Aorta (tissue), 5 donors: Measurements from ENCODE around the gene RMC1. TPM values are rescaled to one million over a fixed set of nuclear protein-coding genes. Genes with fewer than 3 reads are reported as not detected.
"Not testable (repeated sequence)": the region's sequence is repeated elsewhere in the genome, so short reads cannot be mapped to it uniquely, and the experiment has no call there.

Experiments used
- ATAC-seq: fragments of 200-7000 bp; cut with Tn5 transposase; one replicate; pipeline ENCODE4 v1.9.1; 2022; ENCODE audit warnings: moderate library complexity; ENCODE audit not compliant: low FRiP score
- DNase-seq, 2 donors: peaks; one replicate each; pipeline ENCODE4 v3.0.0-alpha.2; 2020
- H3K27ac ChIP-seq, 2 donors: one replicate each; pipeline ENCODE4 v1.5.1; 2013; ENCODE audit warnings: low read length in 2 of 2, mild to moderate bottlenecking in 2 of 2, moderate library complexity in 2 of 2, control low read depth in 1 of 2, inconsistent platforms in 1 of 2, low read depth in 1 of 2
- H3K27me3 ChIP-seq, 2 donors: one replicate each; pipeline ENCODE4 v1.6.1; 2013; ENCODE audit warnings: control low read depth in 1 of 2, low read length in 1 of 2, mild to moderate bottlenecking in 1 of 2, moderate library complexity in 1 of 2; ENCODE audit not compliant: insufficient read depth in 2 of 2, control insufficient read depth in 1 of 2
- H3K36me3 ChIP-seq, 2 donors: one replicate each; pipeline ENCODE4 v1.6.1; 2013; ENCODE audit warnings: control low read depth in 1 of 2, low read length in 1 of 2, mild to moderate bottlenecking in 1 of 2; ENCODE audit not compliant: insufficient read depth in 2 of 2, control insufficient read depth in 1 of 2
- H3K4me1 ChIP-seq, 2 donors: one replicate each; pipeline ENCODE4 v1.6.1; 2013; ENCODE audit warnings: low read length in 2 of 2, control low read depth in 1 of 2, mild to moderate bottlenecking in 1 of 2, moderate library complexity in 1 of 2; ENCODE audit not compliant: insufficient read depth in 2 of 2, control insufficient read depth in 1 of 2
- H3K4me3 ChIP-seq, 2 donors: one replicate each; pipeline ENCODE4 v1.5.1; 2013; ENCODE audit warnings: low read length in 2 of 2, control low read depth in 1 of 2, mild to moderate bottlenecking in 1 of 2
- H3K9me3 ChIP-seq: one replicate; pipeline ENCODE4 v1.6.1; 2013; ENCODE audit warnings: mild to moderate bottlenecking, low read length; ENCODE audit not compliant: control insufficient read depth
- WGBS, 2 donors: extraction: QIAGEN DNeasy Blood & Tissue Kit; methylation state at CpG; one replicate each; pipeline ENCODE4 v1.1.7; 2013; 5-methylcytosine and 5-hydroxymethylcytosine counted together
- intact Hi-C, 2 donors: fragments of 100-400 bp; cut with DNase I; formaldehyde crosslinking; loops; one replicate each; pipeline versions ENCODE4 v1.14.2 to v1.15.0; 2022
- polyA plus RNA-seq, 2 donors: library from polyadenylated mRNA; stranded (reverse); fragments of 200-250 nt; gene quantifications; one replicate each; pipeline ENCODE4 v1.2.3, GENCODE V29; 2013
- total RNA-seq, 2 donors: library from RNA; stranded (reverse); fragmentation: NEBNext Ultra II Directional; extraction: Animal tissue kit (Norgen Biotek cat#: 25700); gene quantifications; one replicate each; pipeline ENCODE4 v1.2.1, GENCODE V29; 2021
- donor health status: healthy with polysubstance abuse.
- donor health status: Bipolar disorder and iron deficiency.
- donor health status: DM: no; HTN: no; CAD: no.
- donor health status: DM: no; HTN: no; CAD: no.
- donor health status: DM: yes; HTN: yes; CAD: no.

The RMC1 gene
- total and polyA plus RNA-seq, 4 donors = 20.2 to 42.1 (median 28.2) TPM

DNA sequence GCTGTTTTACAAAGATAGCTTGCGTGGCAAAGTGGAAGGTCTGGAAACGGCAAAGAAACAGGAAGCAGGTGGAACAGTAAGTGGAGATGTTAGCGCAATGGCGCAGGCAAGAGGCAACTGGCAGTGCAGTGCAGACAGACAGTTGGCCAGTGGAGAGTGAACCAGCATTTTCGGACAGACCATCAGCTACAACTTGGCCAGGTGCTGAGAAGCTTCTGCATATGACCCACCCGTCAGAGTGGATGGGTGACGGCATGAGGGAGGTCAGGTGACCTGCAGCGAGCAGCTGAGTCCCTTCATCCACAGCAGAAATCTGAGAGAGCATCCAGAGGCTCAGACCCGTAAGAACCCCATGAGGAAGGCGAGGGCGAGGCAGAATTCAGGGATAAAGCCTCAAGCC, 49.2 kb downstream of the RMC1 start:
- Histone ChIP-seq H3K27ac (no peak overlapping the region), H3K36me3 (peaks cover 7 to 16% of the 10 kb centered on the region in 2 donors), H3K9me3 (no peaks in the 10 kb centered on the region), H3K4me3 (no peak overlapping the region), H3K27me3 (no peaks in the 10 kb centered on the region), H3K4me1 (no peaks in the 10 kb centered on the region)
- intact Hi-C loops = no loop called here
- ATAC-seq = no peak
- no peak for DNase-seq
- 86 to 89% methylated on average over 11 of the region's 11 CpGs for WGBS, 2 donors

DNA sequence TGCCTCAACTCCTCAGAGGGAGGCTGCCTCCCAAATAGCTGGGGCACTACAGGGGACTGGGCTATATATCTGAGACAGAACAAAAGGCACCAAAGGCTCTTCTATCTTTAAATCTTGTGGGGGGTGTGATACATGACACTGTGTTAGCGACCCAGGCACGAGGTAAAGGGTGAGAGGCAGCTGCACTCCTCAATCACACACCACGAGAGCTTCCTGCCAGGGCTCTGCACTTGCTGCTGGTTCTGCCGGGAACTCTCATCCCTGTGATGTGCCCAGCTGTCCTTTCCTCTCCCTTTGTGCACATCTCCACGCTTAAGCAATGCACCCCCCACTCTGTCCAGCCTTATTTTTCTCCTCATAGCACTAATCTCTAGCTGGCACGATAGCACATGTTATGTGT, 50.6 kb downstream of the RMC1 start:
- Histone ChIP-seq H3K27ac (no peak overlapping the region), H3K4me1 (no peaks in the 10 kb centered on the region), H3K9me3 (no peaks in the 10 kb centered on the region), H3K4me3 (no peak overlapping the region), H3K36me3 (peaks cover 3 to 14% of the 10 kb centered on the region in 2 donors), H3K27me3 (no peaks in the 10 kb centered on the region)
- intact Hi-C loops = no loop called here
- DNase-seq (no peak), ATAC-seq (no peak)
- WGBS, 2 donors = 71 to 77% methylated on average over 6 of the region's 6 CpGs

DNA sequence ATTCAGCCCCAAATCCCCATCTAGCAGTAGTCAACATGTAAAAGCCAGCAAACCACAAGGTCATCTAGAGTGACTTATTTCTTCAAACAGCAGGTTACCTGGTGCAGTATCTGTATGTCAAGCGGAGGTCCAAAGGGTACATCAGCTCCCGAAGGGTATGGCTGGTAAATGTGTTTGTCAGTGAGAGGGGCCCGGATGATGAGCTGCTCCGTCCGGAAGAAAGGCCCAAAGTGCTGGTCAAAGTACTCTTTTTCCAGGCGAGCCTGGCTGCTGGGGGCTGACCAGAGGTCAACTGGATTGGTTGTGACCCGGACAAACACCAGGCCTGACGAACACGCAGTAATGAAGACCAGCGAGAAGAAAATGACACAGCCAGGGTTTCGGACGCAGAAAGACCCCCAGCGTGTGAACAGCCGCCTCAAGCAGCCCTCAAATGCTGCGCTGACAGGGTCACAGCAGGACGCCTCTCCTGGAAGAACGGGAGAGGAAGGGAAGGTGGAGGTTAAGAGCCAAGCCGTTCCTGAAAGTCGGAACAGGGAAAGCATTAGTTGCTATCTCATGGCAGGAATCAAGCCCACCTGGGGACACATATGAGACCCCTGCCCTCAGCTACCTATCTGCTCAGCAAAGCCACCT, 53.0 kb downstream of the RMC1 start:
- Histone ChIP-seq H3K4me1 (no peaks in the 10 kb centered on the region), H3K27me3 (no peaks in the 10 kb centered on the region), H3K27ac (no peak overlapping the region), H3K4me3 (no peak overlapping the region), H3K36me3 (peaks cover 4 to 21% of the 10 kb centered on the region in 2 donors), H3K9me3 (no peaks in the 10 kb centered on the region)
- intact Hi-C loops = no loop called here
- WGBS, 2 donors = 91 to 93% methylated on average over 19 of the region's 19 CpGs
- no peak for DNase-seq
- ATAC-seq = no peak

DNA sequence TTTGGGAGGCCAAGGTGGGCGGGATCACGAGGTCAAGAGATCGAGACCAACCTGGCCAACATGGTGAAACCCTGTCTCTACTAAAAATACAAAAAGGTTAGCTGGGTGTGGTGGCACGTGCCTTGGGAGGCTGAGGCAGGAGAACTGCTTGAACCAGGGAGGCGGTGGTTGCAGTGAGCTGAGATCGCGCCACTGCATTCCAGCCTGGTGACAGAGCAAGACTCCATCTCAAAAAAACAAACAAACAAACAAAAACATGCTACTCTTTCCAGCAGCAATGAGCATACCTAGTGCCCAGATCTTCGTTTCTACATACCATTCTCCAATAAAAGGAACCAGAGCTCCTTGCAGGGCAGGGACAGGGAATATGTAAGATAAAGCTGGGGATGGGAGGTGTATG, 54.2 kb downstream of the RMC1 start:
- H3K27me3 ChIP-seq, H3K4me1 ChIP-seq, H3K4me3 ChIP-seq, ATAC-seq, DNase-seq, intact Hi-C loops, H3K9me3 ChIP-seq, H3K27ac ChIP-seq: not testable (repeated sequence)
- 93 to 96% methylated on average over 8 of the region's 8 CpGs for WGBS, 2 donors
- H3K36me3 ChIP-seq = peaks cover 10 to 21% of the 10 kb centered on the region in 2 donors

DNA sequence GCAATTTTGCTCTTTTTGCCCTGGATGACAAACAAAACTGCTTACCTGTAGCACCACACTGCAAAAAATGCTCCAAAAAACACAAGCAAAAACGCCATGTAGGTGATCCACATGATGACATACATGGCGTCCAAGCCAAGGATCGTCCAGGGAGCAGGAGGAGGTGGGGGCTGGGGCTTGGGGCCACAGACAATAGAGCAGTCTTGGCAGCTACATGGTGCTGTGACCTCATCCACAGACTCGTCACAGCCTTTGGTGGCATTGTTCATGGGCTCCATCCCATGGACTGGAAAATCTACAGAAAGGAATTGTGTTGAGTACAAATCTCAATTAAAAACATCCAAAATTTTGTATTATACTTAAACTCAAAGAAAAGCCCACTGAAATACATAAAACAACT, 56.9 kb downstream of the RMC1 start:
- ATAC-seq = no peak
- intact Hi-C loops = no loop called here
- WGBS, 2 donors = 73 to 77% methylated on average over 4 of the region's 4 CpGs

DNA sequence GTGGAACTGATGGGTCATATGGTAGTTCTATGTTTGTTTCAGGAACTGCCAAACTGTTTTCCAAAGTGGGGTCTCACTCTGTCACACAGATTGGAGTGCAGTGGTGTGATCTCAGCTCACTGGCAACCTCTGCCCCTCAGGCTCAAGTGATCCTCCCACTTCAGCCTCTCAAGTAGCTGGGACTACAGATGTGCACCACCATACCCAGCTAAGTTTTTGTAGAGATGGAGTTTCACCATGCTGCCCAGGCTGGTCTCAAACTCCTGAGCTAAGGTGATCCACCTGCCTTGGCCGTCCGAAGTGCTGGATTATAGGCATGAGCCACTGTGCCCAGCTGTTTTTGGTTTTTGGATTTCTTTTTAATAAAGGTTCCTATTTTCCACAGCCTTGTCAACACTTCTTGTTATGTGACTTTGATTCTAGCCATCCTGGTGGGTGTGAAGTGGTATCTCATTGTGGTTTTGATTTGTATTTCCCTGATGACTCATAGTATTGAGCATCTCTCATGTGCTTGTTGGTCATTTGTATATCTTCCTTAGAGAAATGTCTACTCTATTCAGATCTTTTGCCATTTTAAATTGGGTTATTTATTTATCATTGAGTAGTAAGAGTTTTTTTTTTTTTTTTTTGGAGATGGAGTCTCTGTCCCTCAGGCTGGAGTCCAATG, 60.2 kb downstream of the RMC1 start:
- intact Hi-C loops = no loop called here
- H3K27ac ChIP-seq = no peak overlapping the region
- DNase-seq (no peak), ATAC-seq (no peak)
- WGBS, 2 donors = 97% methylated on average over 2 of the region's 2 CpGs
- no peaks in the 10 kb centered on the region for H3K27me3 ChIP-seq
- H3K9me3 ChIP-seq = no peaks in the 10 kb centered on the region
- no peaks in the 10 kb centered on the region for H3K4me1 ChIP-seq
- peaks cover 8 to 12% of the 10 kb centered on the region in 2 donors for H3K36me3 ChIP-seq
- no peak overlapping the region for H3K4me3 ChIP-seq

More for the DNA sequence above, 56.9 kb downstream of the RMC1 start:
- Histone ChIP-seq H3K4me1 (no peaks in the 10 kb centered on the region), H3K9me3 (no peaks in the 10 kb centered on the region), H3K27me3 (no peaks in the 10 kb centered on the region), H3K36me3 (peaks cover 7 to 16% of the 10 kb centered on the region in 2 donors), H3K4me3 (no peak overlapping the region), H3K27ac (no peak overlapping the region)
- DNase-seq = no peak

DNA sequence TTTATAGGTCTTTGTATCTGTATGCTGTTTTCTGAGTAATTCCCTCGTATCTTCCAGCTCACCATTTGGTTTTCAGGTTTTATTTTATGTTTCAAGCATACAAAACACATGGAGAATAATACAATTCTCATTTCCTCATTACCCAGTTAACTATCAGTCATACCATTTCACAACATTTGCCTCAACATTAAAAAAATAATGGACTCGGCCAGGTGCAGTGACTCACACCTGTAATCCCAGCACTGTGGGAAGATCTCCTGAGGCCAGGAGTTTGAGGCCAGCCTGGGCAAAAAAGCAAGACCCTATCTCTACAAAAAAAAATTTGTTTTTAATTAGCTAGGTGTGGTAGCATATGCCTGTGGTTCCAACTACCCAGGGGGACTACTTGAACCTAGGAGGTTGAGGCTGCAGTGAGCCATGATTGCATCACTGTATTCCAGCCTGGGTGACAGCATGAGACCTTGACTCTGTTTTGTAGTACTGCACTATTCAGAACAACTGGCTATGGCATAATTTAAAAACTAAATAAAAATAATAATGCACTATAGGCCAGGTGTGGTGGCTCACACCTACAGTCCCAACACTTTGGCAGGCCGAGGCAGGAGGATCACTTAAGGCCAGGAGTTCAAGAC, 62.7 kb downstream of the RMC1 start:
- Histone ChIP-seq H3K4me1 (no peaks in the 10 kb centered on the region), H3K27me3 (no peaks in the 10 kb centered on the region), H3K36me3 (peaks cover 7 to 16% of the 10 kb centered on the region in 2 donors), H3K27ac (no peak overlapping the region), H3K9me3 (no peaks in the 10 kb centered on the region), H3K4me3 (no peak overlapping the region)
- no peak for ATAC-seq
- DNase-seq = no peak
- 92 to 94% methylated on average over 3 of the region's 3 CpGs for WGBS, 2 donors
- intact Hi-C loops = no loop called here

DNA sequence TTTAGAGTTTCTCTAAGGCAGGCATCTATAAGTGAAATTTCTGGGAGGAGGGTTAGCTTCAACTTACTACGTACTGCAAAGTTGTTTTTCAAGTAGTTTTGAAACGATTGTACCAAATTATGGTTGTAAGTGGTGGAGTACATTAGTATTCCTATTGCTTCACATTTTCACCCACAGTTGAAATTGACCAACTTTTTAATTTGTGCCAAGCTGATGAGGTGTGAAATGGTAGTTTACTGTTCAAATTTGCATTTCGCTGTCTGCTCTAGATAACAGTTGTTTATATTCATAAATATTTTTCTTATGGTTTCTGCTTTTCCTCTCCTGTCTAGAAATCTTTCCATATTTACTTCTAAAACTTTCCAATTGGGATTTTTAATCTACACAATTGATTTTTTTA, 64.4 kb downstream of the RMC1 start:
- no peaks in the 10 kb centered on the region for H3K27me3 ChIP-seq
- 91 to 93% methylated on average over 3 of the region's 3 CpGs for WGBS, 2 donors
- ATAC-seq = no peak

More for the DNA sequence above, 64.4 kb downstream of the RMC1 start:
- Histone ChIP-seq H3K36me3 (peaks cover 7 to 12% of the 10 kb centered on the region in 2 donors), H3K4me1 (no peaks in the 10 kb centered on the region), H3K9me3 (no peaks in the 10 kb centered on the region), H3K27ac (no peak overlapping the region), H3K4me3 (no peak overlapping the region)
- DNase-seq = no peak
- intact Hi-C loops = no loop called here
